ENCODE data around the gene TMEM52.

The TMEM52 gene

GRCh38 chr1:1918901-1919303 is at the start of gene TMEM52:
Gene TMEM52, minus strand, starts transcription at chr1:1919279. Its CDS starts 14 bp downstream, at chr1:1919265.
- DNase-seq: no peak

- no peak for DNase-seq
Observed at GRCh38 chr1:1967879-1968278, 48.8 kb upstream of the TMEM52 start.

- DNase-seq: no peak
Observed at GRCh38 chr1:1967151-1967550, 48.1 kb upstream of the TMEM52 start.

GRCh38 chr1:1966071-1966740 is 47.1 kb upstream of the TMEM52 start:
- DNase-seq: no peak

GRCh38 chr1:1965546-1965945 is 46.5 kb upstream of the TMEM52 start:
- DNase-seq: no peak

GRCh38 chr1:1964811-1965210 is 45.7 kb upstream of the TMEM52 start:
- DNase-seq: no peak

GRCh38 chr1:1963570-1963969 is 44.5 kb upstream of the TMEM52 start:
- DNase-seq: no peak

GRCh38 chr1:1962752-1963151 is 43.7 kb upstream of the TMEM52 start:
- no peak for DNase-seq

- no peak for DNase-seq
Observed at GRCh38 chr1:1960480-1961196, 41.6 kb upstream of the TMEM52 start.

GRCh38 chr1:1959840-1960479 is 40.9 kb upstream of the TMEM52 start:
- peak; percentile 40 for DNase-seq

GRCh38 chr1:1959459-1959839 is 40.4 kb upstream of the TMEM52 start:
- DNase-seq: no peak

- no peak for DNase-seq
Observed at GRCh38 chr1:1958071-1958541, 39.0 kb upstream of the TMEM52 start.

GRCh38 chr1:1957533-1957961 is 38.5 kb upstream of the TMEM52 start:
- no peak for DNase-seq

GRCh38 chr1:1956586-1957532 is 37.8 kb upstream of the TMEM52 start:
- DNase-seq: no peak

GRCh38 chr1:1956101-1956500 is 37.0 kb upstream of the TMEM52 start:
- no peak for DNase-seq

- no peak for DNase-seq
Observed at GRCh38 chr1:1955621-1956094, 36.6 kb upstream of the TMEM52 start.

- no peak for DNase-seq
Observed at GRCh38 chr1:1954831-1955441, 35.9 kb upstream of the TMEM52 start.

- DNase-seq: no peak
Observed at GRCh38 chr1:1954015-1954414, 34.9 kb upstream of the TMEM52 start.

- no peak for DNase-seq
Observed at GRCh38 chr1:1950940-1951339, 31.9 kb upstream of the TMEM52 start.

GRCh38 chr1:1948783-1949182 is 29.7 kb upstream of the TMEM52 start:
- no peak for DNase-seq

- DNase-seq: no peak
Observed at GRCh38 chr1:1947493-1947892, 28.4 kb upstream of the TMEM52 start.

- DNase-seq: no peak
Observed at GRCh38 chr1:1946540-1946939, 27.5 kb upstream of the TMEM52 start.

Data from CD4-positive, alpha-beta T cell treated with Interleukin-15 for 1 hour (primary cell).